8988T (cell line): Measurements from ENCODE around the gene CNTLN.
"Not testable (repeated sequence)": the region's sequence is repeated elsewhere in the genome, so short reads cannot be mapped to it uniquely, and the experiment has no call there.

Experiments used
- DNase-seq: peaks from one replicate; pipeline ENCODE4 v3.0.0; 2011

CNTLN gene

GRCh38 chr9:17521100-17521855 lies 386.4 kb downstream of the CNTLN start:
- DNase-seq = no peak

GRCh38 chr9:17526726-17527125 lies 391.9 kb downstream of the CNTLN start:
- not testable (repeated sequence) for DNase-seq

GRCh38 chr9:17528859-17529258 lies 394.0 kb downstream of the CNTLN start:
- no peak for DNase-seq

GRCh38 chr9:17531642-17532254 lies 396.9 kb downstream of the CNTLN start:
- DNase-seq = no peak

GRCh38 chr9:17532461-17532860 lies 397.6 kb downstream of the CNTLN start:
- DNase-seq = no peak

GRCh38 chr9:17535176-17535575 lies 400.3 kb downstream of the CNTLN start:
- no peak for DNase-seq

GRCh38 chr9:17536027-17536426 lies 401.2 kb downstream of the CNTLN start:
- no peak for DNase-seq

- DNase-seq = no peak
Observed at GRCh38 chr9:17551023-17551422, 416.2 kb downstream of the CNTLN start.
